ENCODE results near the gene MAP4K4. TPM values are rescaled to one million over a fixed set of nuclear protein-coding genes. Genes with fewer than 3 reads are reported as not detected.

MAP4K4 gene
- total RNA-seq, 1 experiment from 2014 or later: 37.6 TPM

GRCh38 chr2:101833890-101834523 is 136.5 kb downstream of the MAP4K4 start:
- DNase-seq (ENCODE audit: low read depth): no peak

- DNase-seq (ENCODE audit: low read depth): no peak
These were observed 139.8 kb downstream of the MAP4K4 start for GRCh38 chr2:101837354-101837753.

GRCh38 chr2:101841679-101842327 is 144.3 kb downstream of the MAP4K4 start:
- DNase-seq (ENCODE audit: low read depth): no peak

GRCh38 chr2:101842471-101842870 is 145.0 kb downstream of the MAP4K4 start:
- no peak for DNase-seq (ENCODE audit: low read depth)

- peak; percentile 64 for DNase-seq (ENCODE audit: low read depth)
These were observed 145.5 kb downstream of the MAP4K4 start for GRCh38 chr2:101843048-101843447.

GRCh38 chr2:101843471-101843870 is 146.0 kb downstream of the MAP4K4 start:
- DNase-seq (ENCODE audit: low read depth): no peak

GRCh38 chr2:101844055-101844635 is 146.6 kb downstream of the MAP4K4 start:
- DNase-seq (ENCODE audit: low read depth): peak; percentile 41

- DNase-seq (ENCODE audit: low read depth): no peak
These were observed 149.5 kb downstream of the MAP4K4 start for GRCh38 chr2:101846973-101847372.

- DNase-seq (ENCODE audit: low read depth): no peak
These were observed 150.3 kb downstream of the MAP4K4 start for GRCh38 chr2:101847661-101848339.

- DNase-seq (ENCODE audit: low read depth): no peak
These were observed 151.4 kb downstream of the MAP4K4 start for GRCh38 chr2:101848769-101849410.

GRCh38 chr2:101850450-101850849 is 152.9 kb downstream of the MAP4K4 start:
- no peak for DNase-seq (ENCODE audit: low read depth)

GRCh38 chr2:101850991-101851390 is 153.5 kb downstream of the MAP4K4 start:
- DNase-seq (ENCODE audit: low read depth): no peak

GRCh38 chr2:101852824-101853223 is 155.3 kb downstream of the MAP4K4 start:
- no peak for DNase-seq (ENCODE audit: low read depth)

GRCh38 chr2:101854877-101855276 is 157.4 kb downstream of the MAP4K4 start:
- no peak for DNase-seq (ENCODE audit: low read depth)

- no peak for DNase-seq (ENCODE audit: low read depth)
These were observed 158.3 kb downstream of the MAP4K4 start for GRCh38 chr2:101855776-101856175.

- DNase-seq (ENCODE audit: low read depth): peak; percentile 9
These were observed 160.7 kb downstream of the MAP4K4 start for GRCh38 chr2:101858246-101858645.

GRCh38 chr2:101858910-101859309 is 161.4 kb downstream of the MAP4K4 start:
- no peak for DNase-seq (ENCODE audit: low read depth)

- no peak for DNase-seq (ENCODE audit: low read depth)
These were observed 162.1 kb downstream of the MAP4K4 start for GRCh38 chr2:101859604-101860003.

GRCh38 chr2:101860157-101860556 is 162.7 kb downstream of the MAP4K4 start:
- DNase-seq (ENCODE audit: low read depth): no peak

GRCh38 chr2:101860782-101861181 is 163.3 kb downstream of the MAP4K4 start:
- no peak for DNase-seq (ENCODE audit: low read depth)

- DNase-seq (ENCODE audit: low read depth): no peak
These were observed 163.9 kb downstream of the MAP4K4 start for GRCh38 chr2:101861382-101861781.

- no peak for DNase-seq (ENCODE audit: low read depth)
These were observed 166.0 kb downstream of the MAP4K4 start for GRCh38 chr2:101863534-101863933.
